K562 treated with DMSO at 1 percent for 4 hours (cell line): Measurements from ENCODE around the gene DIRAS2. TPM values are rescaled to one million over a fixed set of nuclear protein-coding genes. Genes with fewer than 3 reads are reported as not detected.

Experiments
- total RNA-seq: library from RNA; unstranded; fragments of 300-600 nt; gene quantifications from 2 replicates; pipeline ENCODE4 v1.2.3, GENCODE V29; 2022; ENCODE audit not compliant: insufficient read depth

DIRAS2 gene, protein sequence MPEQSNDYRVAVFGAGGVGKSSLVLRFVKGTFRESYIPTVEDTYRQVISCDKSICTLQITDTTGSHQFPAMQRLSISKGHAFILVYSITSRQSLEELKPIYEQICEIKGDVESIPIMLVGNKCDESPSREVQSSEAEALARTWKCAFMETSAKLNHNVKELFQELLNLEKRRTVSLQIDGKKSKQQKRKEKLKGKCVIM
- not detected in 2 replicates for total RNA-seq

GRCh38 chr9:90642570-90643539, at the start of gene DIRAS2:
TSS of gene DIRAS2 (minus strand) at chr9:90642824. CDS start at chr9:90613827, 28,997 bp downstream.

Other genes with a start within 250 kb of the DIRAS2 start
- gene SYK, start 159.0 kb upstream of the DIRAS2 start, total RNA-seq: 17.2 and 19.2 TPM in 2 replicates